ENCODE results near the gene NFS1. TPM values are rescaled to one million over a fixed set of nuclear protein-coding genes. Genes with fewer than 3 reads are reported as not detected.
A peak's percentile ranks its signal among the peaks of the same experiment; 100 is the strongest.
"Not testable (repeated sequence)": the region's sequence is repeated elsewhere in the genome, so short reads cannot be mapped to it uniquely, and the experiment has no call there.

The NFS1 gene
- polyA plus RNA-seq: 10 to 100 TPM; 16.9 to 34.6 (median 17.6) TPM

GRCh38 chr20:35699127-35699956 is at the start of gene NFS1, which contains the start of gene ROMO1:
TSS of gene NFS1 (minus strand) at chr20:35699352. CDS start at chr20:35699288, 64 bp downstream.
TSS of gene ROMO1 (plus strand) at chr20:35699405. CDS start at chr20:35699633, 228 bp downstream.
- WGBS, 3 donors: 0 to 1% (median 0%) methylated on average over 80 to 81 of the region's 81 CpGs
- H3K27ac ChIP-seq (ENCODE audit: low read depth, low read length): peak within 1 kb of the TSS; percentile 83

- 88 to 92% (median 90%) methylated on average over 3 of the region's 3 CpGs for WGBS, 3 donors
- not testable (repeated sequence) for H3K27ac ChIP-seq (ENCODE audit: low read depth, low read length)
These were observed 45.3 kb upstream of the NFS1 start for GRCh38 chr20:35744492-35744841.

- 51 to 84% (median 56%) methylated on average over 15 of the region's 15 CpGs for WGBS, 3 donors
- peak overlapping the region; percentile 67 for H3K27ac ChIP-seq (ENCODE audit: low read depth, low read length)
These were observed 44.7 kb upstream of the NFS1 start for GRCh38 chr20:35743693-35744491.

- H3K27ac ChIP-seq (ENCODE audit: low read depth, low read length): peak overlapping the region; percentile 53
- WGBS, 3 donors: 1% methylated on average over 8 of the region's 8 CpGs
These were observed 43.8 kb upstream of the NFS1 start for GRCh38 chr20:35742741-35743523.

- peak within 1 kb of the TSS; percentile 99 for H3K27ac ChIP-seq (ENCODE audit: low read depth, low read length)
- WGBS, 3 donors: 0 to 1% (median 0%) methylated on average over 66 of the region's 66 CpGs
These were observed 43.0 kb upstream of the NFS1 start, which contains the start of gene RBM39 for GRCh38 chr20:35741892-35742740. TSS of gene RBM39 (minus strand) at chr20:35742260. CDS start at chr20:35740874, 1,386 bp downstream.

GRCh38 chr20:35739294-35740163 is 40.4 kb upstream of the NFS1 start:
- WGBS, 3 donors: 34 to 50% (median 47%) methylated on average over 7 of the region's 7 CpGs

GRCh38 chr20:35738410-35739179 is 39.4 kb upstream of the NFS1 start:
- 37 to 60% (median 53%) methylated on average over 4 of the region's 4 CpGs for WGBS, 3 donors
- no peak overlapping the region for H3K27ac ChIP-seq (ENCODE audit: low read depth, low read length)

More at GRCh38 chr20:35739294-35740163, 40.4 kb upstream of the NFS1 start:
- no peak overlapping the region for H3K27ac ChIP-seq (ENCODE audit: low read depth, low read length)

- 91 to 93% (median 92%) methylated on average over 13 to 15 of the region's 15 CpGs for WGBS, 3 donors
These were observed 38.7 kb upstream of the NFS1 start for GRCh38 chr20:35737865-35738333.

GRCh38 chr20:35735826-35736470 is 36.8 kb upstream of the NFS1 start:
- no peak overlapping the region for H3K27ac ChIP-seq (ENCODE audit: low read depth, low read length)
- WGBS, 3 donors: 36 to 59% (median 55%) methylated on average over 7 of the region's 7 CpGs

More at GRCh38 chr20:35737865-35738333, 38.7 kb upstream of the NFS1 start:
- no peak overlapping the region for H3K27ac ChIP-seq (ENCODE audit: low read depth, low read length)

GRCh38 chr20:35734777-35735649 is 35.9 kb upstream of the NFS1 start:
- no peak overlapping the region for H3K27ac ChIP-seq (ENCODE audit: low read depth, low read length)
- WGBS, 3 donors: 51 to 74% (median 62%) methylated on average over 4 of the region's 4 CpGs

GRCh38 chr20:35734374-35734773 is 35.2 kb upstream of the NFS1 start:
- no peak overlapping the region for H3K27ac ChIP-seq (ENCODE audit: low read depth, low read length)

- H3K27ac ChIP-seq (ENCODE audit: low read depth, low read length): no peak overlapping the region
- 50 to 56% (median 55%) methylated on average over 1 of the region's 1 CpG for WGBS, 3 donors
These were observed 33.5 kb upstream of the NFS1 start for GRCh38 chr20:35732644-35732982.

GRCh38 chr20:35731862-35732643 is 32.9 kb upstream of the NFS1 start:
- 87 to 90% (median 87%) methylated on average over 24 of the region's 24 CpGs for WGBS, 3 donors

GRCh38 chr20:35731469-35731788 is 32.3 kb upstream of the NFS1 start:
- 41 to 69% (median 63%) methylated on average over 2 of the region's 2 CpGs for WGBS, 3 donors
- H3K27ac ChIP-seq (ENCODE audit: low read depth, low read length): no peak overlapping the region

More at GRCh38 chr20:35731862-35732643, 32.9 kb upstream of the NFS1 start:
- no peak overlapping the region for H3K27ac ChIP-seq (ENCODE audit: low read depth, low read length)

Measured in adipose tissue (tissue), 3 donors.